HCT116 (cell line): ENCODE measurements around the gene SCN8A. TPM values are rescaled to one million over a fixed set of nuclear protein-coding genes. Genes with fewer than 3 reads are reported as not detected.

Experiments used
- EZH2 ChIP-seq: fragments of 200-600 bp; sonication (generic); IDR thresholded peaks from 2 replicates; pipeline ENCODE4 v1.6.1; 2017; ENCODE audit warnings: antibody characterized with exemption, mixed run types
- POLR2A ChIP-seq: IDR thresholded peaks from 2 replicates; pipeline ENCODE4 v1.7.0; 2011; ENCODE audit warnings: borderline replicate concordance; ENCODE audit not compliant: insufficient read depth, insufficient read length; ENCODE audit errors: extremely low read depth
- SP1 ChIP-seq: IDR thresholded peaks from 2 replicates; pipeline ENCODE4 v1.6.1; 2012; ENCODE audit warnings: low read depth
- TCF7L2 ChIP-seq: IDR thresholded peaks from 2 replicates; pipeline ENCODE4 v1.7.0; 2011; ENCODE audit warnings: borderline replicate concordance, inconsistent platforms; ENCODE audit not compliant: insufficient read depth, insufficient read length; ENCODE audit errors: extremely low read depth
- YY1 ChIP-seq: IDR thresholded peaks from 2 replicates; pipeline ENCODE4 v1.6.1; 2011; ENCODE audit warnings: low read length, low read depth, moderate library complexity, mild to moderate bottlenecking; ENCODE audit not compliant: insufficient replicate concordance; ENCODE audit errors: extremely low read depth
- ZFX ChIP-seq: fragments of 450-650 bp; IDR thresholded peaks from 2 replicates; pipeline ENCODE4 v1.6.1; 2017
- ZNF274 ChIP-seq: fragments of 200-500 bp; sonication (Bioruptor generic); IDR thresholded peaks from 2 replicates; pipeline ENCODE4 v1.6.1; 2014; ENCODE audit warnings: mild to moderate bottlenecking, low read depth, low read length, inconsistent platforms
- total RNA-seq: library from RNA; stranded (reverse); gene quantifications from one replicate; pipeline ENCODE4 v1.2.1, GENCODE V29; 2021; ENCODE audit not compliant: unreplicated experiment
- TF ChIP-seq, protein P1 (sequence below): IDR thresholded peaks from 2 replicates; pipeline ENCODE4 v1.6.1; 2011; ENCODE audit warnings: mild to moderate bottlenecking, low read length, moderate library complexity; ENCODE audit not compliant: insufficient replicate concordance; ENCODE audit errors: extremely low read depth
- TF ChIP-seq, protein P2 (sequence below): IDR thresholded peaks from 2 replicates; pipeline ENCODE4 v1.6.1; 2012
- TF ChIP-seq, protein P3 (sequence below), 3 experiments: fragments of 200-600 bp in 1 of 3; sonication (generic) in 1 of 3; IDR thresholded peaks in 2 of 3; conservative IDR thresholded peaks in 1 of 3; 2 replicates each; pipeline ENCODE4 v1.5.1; 2012 to 2017; ENCODE audit warnings: low read depth in 2 of 3, low read length in 2 of 3, antibody characterized with exemption in 1 of 3, borderline replicate concordance in 1 of 3, control low read depth in 1 of 3, mild to moderate bottlenecking in 1 of 3, mixed read lengths in 1 of 3, mixed run types in 1 of 3, moderate library complexity in 1 of 3; ENCODE audit not compliant: insufficient read depth in 1 of 3
- TF ChIP-seq, protein P4 (sequence below): IDR thresholded peaks from 2 replicates; pipeline ENCODE4 v1.6.1; 2012

Gene SCN8A
- total RNA-seq, 1 experiment from 2014 or later: 7.1 TPM

- TF ChIP-seq, protein P1, sequence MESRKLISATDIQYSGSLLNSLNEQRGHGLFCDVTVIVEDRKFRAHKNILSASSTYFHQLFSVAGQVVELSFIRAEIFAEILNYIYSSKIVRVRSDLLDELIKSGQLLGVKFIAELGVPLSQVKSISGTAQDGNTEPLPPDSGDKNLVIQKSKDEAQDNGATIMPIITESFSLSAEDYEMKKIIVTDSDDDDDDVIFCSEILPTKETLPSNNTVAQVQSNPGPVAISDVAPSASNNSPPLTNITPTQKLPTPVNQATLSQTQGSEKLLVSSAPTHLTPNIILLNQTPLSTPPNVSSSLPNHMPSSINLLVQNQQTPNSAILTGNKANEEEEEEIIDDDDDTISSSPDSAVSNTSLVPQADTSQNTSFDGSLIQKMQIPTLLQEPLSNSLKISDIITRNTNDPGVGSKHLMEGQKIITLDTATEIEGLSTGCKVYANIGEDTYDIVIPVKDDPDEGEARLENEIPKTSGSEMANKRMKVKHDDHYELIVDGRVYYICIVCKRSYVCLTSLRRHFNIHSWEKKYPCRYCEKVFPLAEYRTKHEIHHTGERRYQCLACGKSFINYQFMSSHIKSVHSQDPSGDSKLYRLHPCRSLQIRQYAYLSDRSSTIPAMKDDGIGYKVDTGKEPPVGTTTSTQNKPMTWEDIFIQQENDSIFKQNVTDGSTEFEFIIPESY: no peak
- TF ChIP-seq, protein P2, sequence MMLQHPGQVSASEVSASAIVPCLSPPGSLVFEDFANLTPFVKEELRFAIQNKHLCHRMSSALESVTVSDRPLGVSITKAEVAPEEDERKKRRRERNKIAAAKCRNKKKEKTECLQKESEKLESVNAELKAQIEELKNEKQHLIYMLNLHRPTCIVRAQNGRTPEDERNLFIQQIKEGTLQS: no peak
- no peak for TF ChIP-seq POLR2A
- TF ChIP-seq, protein P3, sequence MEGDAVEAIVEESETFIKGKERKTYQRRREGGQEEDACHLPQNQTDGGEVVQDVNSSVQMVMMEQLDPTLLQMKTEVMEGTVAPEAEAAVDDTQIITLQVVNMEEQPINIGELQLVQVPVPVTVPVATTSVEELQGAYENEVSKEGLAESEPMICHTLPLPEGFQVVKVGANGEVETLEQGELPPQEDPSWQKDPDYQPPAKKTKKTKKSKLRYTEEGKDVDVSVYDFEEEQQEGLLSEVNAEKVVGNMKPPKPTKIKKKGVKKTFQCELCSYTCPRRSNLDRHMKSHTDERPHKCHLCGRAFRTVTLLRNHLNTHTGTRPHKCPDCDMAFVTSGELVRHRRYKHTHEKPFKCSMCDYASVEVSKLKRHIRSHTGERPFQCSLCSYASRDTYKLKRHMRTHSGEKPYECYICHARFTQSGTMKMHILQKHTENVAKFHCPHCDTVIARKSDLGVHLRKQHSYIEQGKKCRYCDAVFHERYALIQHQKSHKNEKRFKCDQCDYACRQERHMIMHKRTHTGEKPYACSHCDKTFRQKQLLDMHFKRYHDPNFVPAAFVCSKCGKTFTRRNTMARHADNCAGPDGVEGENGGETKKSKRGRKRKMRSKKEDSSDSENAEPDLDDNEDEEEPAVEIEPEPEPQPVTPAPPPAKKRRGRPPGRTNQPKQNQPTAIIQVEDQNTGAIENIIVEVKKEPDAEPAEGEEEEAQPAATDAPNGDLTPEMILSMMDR (IDR thresholded peaks at IDR 0.05 in 2 of 3, conservative IDR thresholded peaks at IDR 0.05 in 1 of 3; ENCODE audit: borderline replicate concordance in 1 of 3, insufficient read depth in 1 of 3, low read depth in 2 of 3, low read length in 2 of 3): peak; percentile 37 to 52 (median 41); a peak in 4 of 6 replicates
- no peak for TF ChIP-seq TCF7L2
- TF ChIP-seq, protein P4, sequence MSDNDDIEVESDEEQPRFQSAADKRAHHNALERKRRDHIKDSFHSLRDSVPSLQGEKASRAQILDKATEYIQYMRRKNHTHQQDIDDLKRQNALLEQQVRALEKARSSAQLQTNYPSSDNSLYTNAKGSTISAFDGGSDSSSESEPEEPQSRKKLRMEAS: 0 out of 2 replicates have a peak, but pooled peaks have one; percentile 25
- no peak for TF ChIP-seq ZFX
- no peak for TF ChIP-seq SP1
- no peak for TF ChIP-seq EZH2
- TF ChIP-seq ZNF274: no peak
- peak; percentile 32 for TF ChIP-seq YY1
Observed at GRCh38 chr12:51590347-51591015, 552 bp upstream of the SCN8A start (continued).
